ENCODE data around the gene ACP3.

- TF ChIP-seq CTCF (IDR thresholded peaks at IDR 0.05) (no peak), POLR2A (IDR thresholded peaks at IDR 0.05) (no peak)
Measured at GRCh38 chr3:132378846-132379245, 61.6 kb downstream of the ACP3 start.
